Measurements from ENCODE around the gene CLMN. TPM values are rescaled to one million over a fixed set of nuclear protein-coding genes. Genes with fewer than 3 reads are reported as not detected.
A peak's percentile ranks its signal among the peaks of the same experiment; 100 is the strongest.
"Not testable (repeated sequence)": the region's sequence is repeated elsewhere in the genome, so short reads cannot be mapped to it uniquely, and the experiment has no call there.

Gene CLMN
- polyA plus RNA-seq, 3 donors = 22.0 to 33.7 (median 23.2) TPM

DNA sequence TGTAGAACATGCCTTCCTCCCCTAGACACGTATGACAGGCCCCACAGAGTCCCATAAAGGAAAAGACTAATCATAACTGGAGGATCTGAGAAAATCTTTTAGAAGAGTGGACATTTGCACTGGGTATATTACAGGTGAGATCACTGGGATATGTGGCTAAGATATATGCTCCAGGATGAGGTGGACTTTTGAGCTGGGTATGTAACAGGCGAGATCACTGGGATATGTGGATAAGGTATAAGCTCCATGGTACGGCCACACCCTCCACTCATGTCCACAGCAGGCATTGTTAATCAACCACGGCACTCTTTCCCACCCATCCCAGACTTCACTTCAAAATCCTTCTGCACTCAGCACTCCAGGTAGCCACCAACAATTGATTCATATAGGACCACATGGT, 34.1 kb downstream of the CLMN start:
- H2AFZ ChIP-seq (ENCODE audit: insufficient read depth, low read depth, low read length, poor library complexity, severe bottlenecking) = no peak overlapping the region
- no peak overlapping the region for H3K4me2 ChIP-seq (replicated peaks; ENCODE audit: extremely low read depth, low read length, poor library complexity, severe bottlenecking)
- H4K20me1 ChIP-seq (ENCODE audit: insufficient read depth, low read length) = peaks cover 82% of the 10 kb centered on the region
- intact Hi-C loops (cut with micrococcal nuclease) = no loop called here
- no peak overlapping the region for H3K9ac ChIP-seq (ENCODE audit: insufficient read depth, low read length, poor library complexity, severe bottlenecking)
- no CpG with 5 or more reads among the region's 4 CpGs for WGBS (ENCODE audit: insufficient coverage)
- no peak overlapping the region for H3K4me3 ChIP-seq (replicated peaks in 1 of 3; ENCODE audit: low read depth in 2 of 3, low read length in 3 of 3)
- H3K36me3 ChIP-seq (replicated peaks in 1 of 2; ENCODE audit: control insufficient read depth in 1 of 2, insufficient read depth in 2 of 2, low read length in 2 of 2) = no peaks in the 10 kb centered on the region
- peaks cover 16 to 18% of the 10 kb centered on the region in 2 donors for H3K36me3 Mint-ChIP-seq
- H3K27ac ChIP-seq (ENCODE audit: low read depth in 1 of 2, low read length in 2 of 2) = no peak overlapping the region
- no peak overlapping the region for H3K4me3 Mint-ChIP-seq
- TF ChIP-seq, protein P1, sequence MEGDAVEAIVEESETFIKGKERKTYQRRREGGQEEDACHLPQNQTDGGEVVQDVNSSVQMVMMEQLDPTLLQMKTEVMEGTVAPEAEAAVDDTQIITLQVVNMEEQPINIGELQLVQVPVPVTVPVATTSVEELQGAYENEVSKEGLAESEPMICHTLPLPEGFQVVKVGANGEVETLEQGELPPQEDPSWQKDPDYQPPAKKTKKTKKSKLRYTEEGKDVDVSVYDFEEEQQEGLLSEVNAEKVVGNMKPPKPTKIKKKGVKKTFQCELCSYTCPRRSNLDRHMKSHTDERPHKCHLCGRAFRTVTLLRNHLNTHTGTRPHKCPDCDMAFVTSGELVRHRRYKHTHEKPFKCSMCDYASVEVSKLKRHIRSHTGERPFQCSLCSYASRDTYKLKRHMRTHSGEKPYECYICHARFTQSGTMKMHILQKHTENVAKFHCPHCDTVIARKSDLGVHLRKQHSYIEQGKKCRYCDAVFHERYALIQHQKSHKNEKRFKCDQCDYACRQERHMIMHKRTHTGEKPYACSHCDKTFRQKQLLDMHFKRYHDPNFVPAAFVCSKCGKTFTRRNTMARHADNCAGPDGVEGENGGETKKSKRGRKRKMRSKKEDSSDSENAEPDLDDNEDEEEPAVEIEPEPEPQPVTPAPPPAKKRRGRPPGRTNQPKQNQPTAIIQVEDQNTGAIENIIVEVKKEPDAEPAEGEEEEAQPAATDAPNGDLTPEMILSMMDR (IDR thresholded peaks at IDR 0.05) = no peak
- DNase-seq = no peak
- H3K27me3 ChIP-seq (ENCODE audit: control insufficient read depth in 2 of 2, insufficient read depth in 2 of 2, low read length in 2 of 2) = no peaks in the 10 kb centered on the region
- no peaks in the 10 kb centered on the region for H3K9me3 ChIP-seq (replicated peaks in 1 of 2; ENCODE audit: control insufficient read depth in 1 of 2, insufficient read depth in 1 of 2, low read length in 2 of 2)
- peaks cover 0 to 6% (median 1%) of the 10 kb centered on the region in 7 donors for H3K9me3 Mint-ChIP-seq
- H3K27ac Mint-ChIP-seq = no peak overlapping the region
- H3K4me1 ChIP-seq (ENCODE audit: control insufficient read depth in 1 of 2, insufficient read depth in 2 of 2, low read length in 2 of 2) = no peaks in the 10 kb centered on the region
- no peaks in the 10 kb centered on the region for H3K79me2 ChIP-seq (ENCODE audit: insufficient read depth, low read length)
- peaks cover 0 to 3% (median 2%) of the 10 kb centered on the region in 3 donors for H3K27me3 Mint-ChIP-seq (ENCODE audit: low read depth in 3 of 3)
- H3K4me1 Mint-ChIP-seq = peaks cover 2% of the 10 kb centered on the region

DNA sequence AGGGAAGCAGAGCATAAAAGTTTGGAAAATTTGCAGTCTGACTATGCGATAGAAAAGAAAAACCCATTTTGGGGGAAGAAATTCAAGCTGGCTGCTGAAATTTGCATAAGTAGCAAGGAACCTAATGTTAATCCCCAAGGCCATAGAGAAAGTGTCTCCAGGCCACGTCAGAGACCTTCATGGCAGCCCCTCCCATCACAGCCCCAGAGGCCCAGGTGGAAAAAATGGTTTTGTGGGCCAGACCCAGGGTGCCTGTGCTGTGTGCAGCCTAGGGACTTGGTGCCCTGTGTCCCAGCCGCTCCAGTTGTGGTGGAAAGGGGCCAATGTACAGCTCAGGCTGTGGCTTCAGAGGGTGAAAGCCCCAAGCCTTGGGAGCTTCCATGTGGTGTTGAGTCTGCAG, 35.9 kb downstream of the CLMN start:
- H3K9ac ChIP-seq (ENCODE audit: insufficient read depth, low read length, poor library complexity, severe bottlenecking); H3K79me2 ChIP-seq (ENCODE audit: insufficient read depth, low read length); H3K4me2 ChIP-seq (replicated peaks; ENCODE audit: extremely low read depth, low read length, poor library complexity, severe bottlenecking); H2AFZ ChIP-seq (ENCODE audit: insufficient read depth, low read depth, low read length, poor library complexity, severe bottlenecking); H3K4me1 Mint-ChIP-seq; H3K9me3 ChIP-seq (replicated peaks in 1 of 2; ENCODE audit: control insufficient read depth in 1 of 2, insufficient read depth in 1 of 2, low read length in 2 of 2); H3K36me3 Mint-ChIP-seq; H3K36me3 ChIP-seq (replicated peaks in 1 of 2; ENCODE audit: control insufficient read depth in 1 of 2, insufficient read depth in 2 of 2, low read length in 2 of 2); H3K27me3 Mint-ChIP-seq (ENCODE audit: low read depth in 3 of 3); H3K27ac ChIP-seq (ENCODE audit: low read depth in 1 of 2, low read length in 2 of 2); H3K9me3 Mint-ChIP-seq; DNase-seq; intact Hi-C loops (cut with micrococcal nuclease); H3K27me3 ChIP-seq (ENCODE audit: control insufficient read depth in 2 of 2, insufficient read depth in 2 of 2, low read length in 2 of 2); H3K4me3 Mint-ChIP-seq; H3K4me1 ChIP-seq (ENCODE audit: control insufficient read depth in 1 of 2, insufficient read depth in 2 of 2, low read length in 2 of 2); H3K4me3 ChIP-seq (replicated peaks in 1 of 3; ENCODE audit: low read depth in 2 of 3, low read length in 3 of 3): not testable (repeated sequence)
- WGBS (ENCODE audit: insufficient coverage) = 100% methylated on average over 2 of the region's 3 CpGs
- peak overlapping the region in 1 of 7 donors; percentile 9 for H3K27ac Mint-ChIP-seq
- peaks cover 68% of the 10 kb centered on the region for H4K20me1 ChIP-seq (ENCODE audit: insufficient read depth, low read length)

DNA sequence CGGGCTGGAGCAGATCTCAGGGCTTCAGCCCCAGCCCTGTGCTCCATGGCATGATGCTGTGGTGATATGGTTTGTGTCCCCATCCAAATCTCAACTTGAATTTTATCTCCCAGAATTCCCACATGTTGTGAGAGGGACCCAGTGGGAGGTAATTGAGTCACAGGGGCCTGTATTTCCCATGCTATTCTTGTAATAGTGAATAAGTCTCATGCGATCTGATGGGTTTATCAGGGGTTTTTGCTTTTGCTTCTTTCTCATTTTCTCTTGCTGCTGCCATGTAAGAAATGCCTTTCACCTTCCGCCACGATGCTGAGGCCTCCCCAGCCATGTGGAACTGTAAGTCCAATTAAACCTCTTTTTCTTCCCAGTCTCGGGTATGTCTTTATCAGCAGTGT, 36.7 kb downstream of the CLMN start:
- H3K27me3 ChIP-seq (ENCODE audit: control insufficient read depth in 2 of 2, insufficient read depth in 2 of 2, low read length in 2 of 2); H3K9me3 Mint-ChIP-seq; H3K36me3 ChIP-seq (replicated peaks in 1 of 2; ENCODE audit: control insufficient read depth in 1 of 2, insufficient read depth in 2 of 2, low read length in 2 of 2); H2AFZ ChIP-seq (ENCODE audit: insufficient read depth, low read depth, low read length, poor library complexity, severe bottlenecking); H3K9ac ChIP-seq (ENCODE audit: insufficient read depth, low read length, poor library complexity, severe bottlenecking); H3K27me3 Mint-ChIP-seq (ENCODE audit: low read depth in 3 of 3); H3K4me1 ChIP-seq (ENCODE audit: control insufficient read depth in 1 of 2, insufficient read depth in 2 of 2, low read length in 2 of 2); H3K4me1 Mint-ChIP-seq; DNase-seq; H3K27ac ChIP-seq (ENCODE audit: low read depth in 1 of 2, low read length in 2 of 2); H3K4me2 ChIP-seq (replicated peaks; ENCODE audit: extremely low read depth, low read length, poor library complexity, severe bottlenecking); H3K4me3 ChIP-seq (replicated peaks in 1 of 3; ENCODE audit: low read depth in 2 of 3, low read length in 3 of 3); H3K4me3 Mint-ChIP-seq; H3K79me2 ChIP-seq (ENCODE audit: insufficient read depth, low read length); H3K9me3 ChIP-seq (replicated peaks in 1 of 2; ENCODE audit: control insufficient read depth in 1 of 2, insufficient read depth in 1 of 2, low read length in 2 of 2); intact Hi-C loops (cut with micrococcal nuclease); H3K36me3 Mint-ChIP-seq: not testable (repeated sequence)
- peaks cover 68% of the 10 kb centered on the region for H4K20me1 ChIP-seq (ENCODE audit: insufficient read depth, low read length)
- H3K27ac Mint-ChIP-seq = peak overlapping the region in 1 of 7 donors; percentile 68
- no CpG with 5 or more reads among the region's 5 CpGs for WGBS (ENCODE audit: insufficient coverage)
